Tibial artery (tissue), 4 donors: ENCODE data around the gene KCNK4.

Experiments
- DNase-seq, 2 donors: peaks; one replicate each; pipeline ENCODE4 v3.0.0-alpha.2; 2019
- H3K27ac ChIP-seq, 2 donors: fragments of 200-600 bp; sonication (generic) in 1 of 2; 1 replicate in 1 of 2; 2 replicates in 1 of 2; pipeline ENCODE4 v1.5.1; 2018 to 2019; ENCODE audit warnings: mild to moderate bottlenecking in 1 of 2
- H3K27me3 ChIP-seq, 2 donors: fragments of 200-600 bp; sonication (generic) in 1 of 2; one replicate each; pipeline versions ENCODE4 v1.5.1 to v1.6.0; 2016 to 2019
- H3K36me3 ChIP-seq, 3 donors: fragments of 200-600 bp; sonication (generic) in 2 of 3; one replicate each; pipeline ENCODE4 v1.5.1; 2016 to 2019; ENCODE audit warnings: mild to moderate bottlenecking in 2 of 3
- H3K4me1 ChIP-seq, 4 donors: fragments of 200-600 bp; sonication (generic) in 2 of 4; 1 replicate in 3 of 4; 2 replicates in 1 of 4; pipeline ENCODE4 v1.5.1; 2016 to 2019
- H3K4me3 ChIP-seq, 2 donors: fragments of 200-600 bp; sonication (generic) in 1 of 2; 1 replicate in 1 of 2; 2 replicates in 1 of 2; pipeline ENCODE4 v1.5.1; 2018 to 2019; ENCODE audit warnings: mild to moderate bottlenecking in 2 of 2
- H3K9me3 ChIP-seq, 3 donors: fragments of 200-600 bp; sonication (generic) in 1 of 3; one replicate each; pipeline ENCODE4 v1.5.1; 2016 to 2019
- CTCF ChIP-seq, 2 experiments: fragments of 200-600 bp in 1 of 2; fragments of 450-650 bp in 1 of 2; IDR thresholded peaks; one replicate each; pipeline ENCODE4 v1.5.1; 2017 to 2019; ENCODE audit warnings: antibody characterized with exemption in 2 of 2, mild to moderate bottlenecking in 1 of 2, moderate library complexity in 1 of 2
- intact Hi-C: fragments of 100-400 bp; cut with DNase I; formaldehyde crosslinking; loops from one replicate; pipeline ENCODE4 v1.15.0; 2023; ENCODE audit warnings: low total_unique reads

Gene KCNK4

GRCh38 chr11:64339286-64339685, 48.2 kb downstream of the KCNK4 start:
- intact Hi-C loops = no loop called here
- no peak for DNase-seq
- Histone ChIP-seq H3K27ac (no peak overlapping the region), H3K9me3 (no peaks in the 10 kb centered on the region), H3K36me3 (no peaks in the 10 kb centered on the region), H3K27me3 (no peaks in the 10 kb centered on the region), H3K4me3 (no peak overlapping the region), H3K4me1 (peaks cover 0 to 21% (median 14%) of the 10 kb centered on the region in 4 donors)
- TF ChIP-seq CTCF (IDR thresholded peaks at IDR 0.05) = no peak

- peak within 1 kb of the TSS; percentile 14 to 28 for H3K4me3 ChIP-seq
- TF ChIP-seq CTCF (IDR thresholded peaks at IDR 0.05) = no peak
- peak; percentile 59 to 78 for DNase-seq
- H3K9me3 ChIP-seq = no peaks in the 10 kb centered on the region
- peaks cover 0 to 21% (median 14%) of the 10 kb centered on the region in 4 donors for H3K4me1 ChIP-seq
- no peaks in the 10 kb centered on the region for H3K36me3 ChIP-seq
- no peaks in the 10 kb centered on the region for H3K27me3 ChIP-seq
- no peak within 1 kb of the TSS for H3K27ac ChIP-seq
- intact Hi-C loops = no loop called here
Measured at GRCh38 chr11:64339754-64340408, 48.8 kb downstream of the KCNK4 start, which contains the start of gene CCDC88B. Gene CCDC88B, plus strand, starts transcription at chr11:64340204. Its CDS starts 63 bp downstream, at chr11:64340267.

GRCh38 chr11:64340671-64341335, 49.7 kb downstream of the KCNK4 start:
- intact Hi-C loops = no loop called here
- peak overlapping the region in 1 of 2 donors; percentile 14 for H3K4me3 ChIP-seq
- peaks cover 0 to 21% (median 14%) of the 10 kb centered on the region in 4 donors for H3K4me1 ChIP-seq
- no peaks in the 10 kb centered on the region for H3K9me3 ChIP-seq
- peak in 1 of 2 donors; percentile 70 for DNase-seq
- no peak for TF ChIP-seq CTCF (IDR thresholded peaks at IDR 0.05)
- H3K36me3 ChIP-seq = no peaks in the 10 kb centered on the region
- no peak overlapping the region for H3K27ac ChIP-seq
- no peaks in the 10 kb centered on the region for H3K27me3 ChIP-seq

- Histone ChIP-seq H3K27ac (no peak overlapping the region), H3K36me3 (no peaks in the 10 kb centered on the region), H3K4me1 (peaks cover 0 to 21% (median 14%) of the 10 kb centered on the region in 4 donors), H3K9me3 (no peaks in the 10 kb centered on the region), H3K4me3 (no peak overlapping the region), H3K27me3 (no peaks in the 10 kb centered on the region)
- no peak for TF ChIP-seq CTCF (IDR thresholded peaks at IDR 0.05)
- no peak for DNase-seq
- intact Hi-C loops = no loop called here
Measured at GRCh38 chr11:64341429-64341828, 50.3 kb downstream of the KCNK4 start.

- intact Hi-C loops = no loop called here
- TF ChIP-seq CTCF (IDR thresholded peaks at IDR 0.05) = peak; percentile 41 to 51
- no peaks in the 10 kb centered on the region for H3K36me3 ChIP-seq
- no peaks in the 10 kb centered on the region for H3K27me3 ChIP-seq
- H3K9me3 ChIP-seq = no peaks in the 10 kb centered on the region
- H3K4me1 ChIP-seq = peaks cover 0 to 21% (median 14%) of the 10 kb centered on the region in 4 donors
- H3K4me3 ChIP-seq = peak overlapping the region; percentile 41
- DNase-seq = peak; percentile 73 to 94
- peak overlapping the region; percentile 68 to 85 for H3K27ac ChIP-seq
Measured at GRCh38 chr11:64341851-64342791, 51.0 kb downstream of the KCNK4 start.
